HepG2 (cell line): Measurements from ENCODE around the gene RASSF9.

ENCODE experiments used
- CEBPB ChIP-seq: IDR thresholded peaks from 2 replicates; pipeline ENCODE4 v1.6.1; 2011; ENCODE audit warnings: low read depth, low read length, improper control_type of control experiment, borderline replicate concordance
- PRPF4 ChIP-seq: fragments of 200-400 bp; formaldehyde crosslinking; IDR thresholded peaks from 2 replicates; pipeline ENCODE4 v1.6.1; 2016; ENCODE audit warnings: low read length, low read depth; ENCODE audit not compliant: poor library complexity, severe bottlenecking
- RFX5 ChIP-seq: IDR thresholded peaks from 2 replicates; pipeline ENCODE4 v1.6.1; 2011; ENCODE audit warnings: low read depth, low read length, improper control_type of control experiment
- YY1 ChIP-seq: IDR thresholded peaks from 2 replicates; pipeline ENCODE4 v1.6.1; 2011; ENCODE audit warnings: low read length, low read depth, moderate library complexity, mild to moderate bottlenecking; ENCODE audit not compliant: insufficient read depth, insufficient replicate concordance
- ZNF354B ChIP-seq: sonication (generic); formaldehyde crosslinking; IDR thresholded peaks from 2 replicates; pipeline ENCODE4 v1.8.0; 2022; ENCODE audit warnings: mild to moderate bottlenecking, missing genetic modification reagents
- TF ChIP-seq, protein P1 (sequence below): sonication (generic); formaldehyde crosslinking; IDR thresholded peaks from 2 replicates; pipeline ENCODE4 v1.5.0; 2020; ENCODE audit warnings: mild to moderate bottlenecking, missing genetic modification reagents, moderate library complexity
- TF ChIP-seq, protein P2 (sequence below): sonication (generic); formaldehyde crosslinking; conservative IDR thresholded peaks from 2 replicates; pipeline ENCODE4 v1.8.1; 2023; ENCODE audit warnings: missing genetic modification reagents
- TF ChIP-seq, protein P3 (sequence below): sonication (generic); formaldehyde crosslinking; IDR thresholded peaks from 2 replicates; pipeline ENCODE4 v1.9.0; 2022; ENCODE audit warnings: missing genetic modification reagents, mild to moderate bottlenecking, borderline replicate concordance

DNA sequence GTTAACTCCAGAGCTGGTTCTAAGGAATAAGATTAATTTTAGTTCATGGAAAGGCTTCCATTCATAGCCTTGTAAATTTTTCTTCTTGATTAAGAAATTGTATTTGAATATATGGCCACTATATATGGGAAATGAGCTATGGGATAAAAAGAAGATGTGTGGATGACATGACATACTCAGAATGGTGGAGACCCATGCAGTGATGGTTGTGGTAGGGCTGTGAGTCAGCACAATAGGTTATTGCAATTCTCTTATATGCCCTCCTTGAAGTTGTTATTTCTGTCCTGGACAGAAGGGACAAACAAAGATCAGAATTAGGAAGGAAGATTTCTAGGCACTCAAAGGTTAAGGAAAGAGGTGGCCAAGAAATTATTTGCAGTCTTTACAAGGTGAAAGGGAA lies 21.5 kb downstream of the RASSF9 start:
- TF ChIP-seq, protein P1, sequence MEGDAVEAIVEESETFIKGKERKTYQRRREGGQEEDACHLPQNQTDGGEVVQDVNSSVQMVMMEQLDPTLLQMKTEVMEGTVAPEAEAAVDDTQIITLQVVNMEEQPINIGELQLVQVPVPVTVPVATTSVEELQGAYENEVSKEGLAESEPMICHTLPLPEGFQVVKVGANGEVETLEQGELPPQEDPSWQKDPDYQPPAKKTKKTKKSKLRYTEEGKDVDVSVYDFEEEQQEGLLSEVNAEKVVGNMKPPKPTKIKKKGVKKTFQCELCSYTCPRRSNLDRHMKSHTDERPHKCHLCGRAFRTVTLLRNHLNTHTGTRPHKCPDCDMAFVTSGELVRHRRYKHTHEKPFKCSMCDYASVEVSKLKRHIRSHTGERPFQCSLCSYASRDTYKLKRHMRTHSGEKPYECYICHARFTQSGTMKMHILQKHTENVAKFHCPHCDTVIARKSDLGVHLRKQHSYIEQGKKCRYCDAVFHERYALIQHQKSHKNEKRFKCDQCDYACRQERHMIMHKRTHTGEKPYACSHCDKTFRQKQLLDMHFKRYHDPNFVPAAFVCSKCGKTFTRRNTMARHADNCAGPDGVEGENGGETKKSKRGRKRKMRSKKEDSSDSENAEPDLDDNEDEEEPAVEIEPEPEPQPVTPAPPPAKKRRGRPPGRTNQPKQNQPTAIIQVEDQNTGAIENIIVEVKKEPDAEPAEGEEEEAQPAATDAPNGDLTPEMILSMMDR (CRISPR knock-in tag), result no peak
- TF ChIP-seq, protein P2, sequence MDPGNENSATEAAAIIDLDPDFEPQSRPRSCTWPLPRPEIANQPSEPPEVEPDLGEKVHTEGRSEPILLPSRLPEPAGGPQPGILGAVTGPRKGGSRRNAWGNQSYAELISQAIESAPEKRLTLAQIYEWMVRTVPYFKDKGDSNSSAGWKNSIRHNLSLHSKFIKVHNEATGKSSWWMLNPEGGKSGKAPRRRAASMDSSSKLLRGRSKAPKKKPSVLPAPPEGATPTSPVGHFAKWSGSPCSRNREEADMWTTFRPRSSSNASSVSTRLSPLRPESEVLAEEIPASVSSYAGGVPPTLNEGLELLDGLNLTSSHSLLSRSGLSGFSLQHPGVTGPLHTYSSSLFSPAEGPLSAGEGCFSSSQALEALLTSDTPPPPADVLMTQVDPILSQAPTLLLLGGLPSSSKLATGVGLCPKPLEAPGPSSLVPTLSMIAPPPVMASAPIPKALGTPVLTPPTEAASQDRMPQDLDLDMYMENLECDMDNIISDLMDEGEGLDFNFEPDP (CRISPR knock-in tag), result no peak
- no peak for TF ChIP-seq PRPF4
- TF ChIP-seq RFX5, result no peak
- no peak for TF ChIP-seq ZNF354B (CRISPR knock-in tag)
- TF ChIP-seq, protein P3, sequence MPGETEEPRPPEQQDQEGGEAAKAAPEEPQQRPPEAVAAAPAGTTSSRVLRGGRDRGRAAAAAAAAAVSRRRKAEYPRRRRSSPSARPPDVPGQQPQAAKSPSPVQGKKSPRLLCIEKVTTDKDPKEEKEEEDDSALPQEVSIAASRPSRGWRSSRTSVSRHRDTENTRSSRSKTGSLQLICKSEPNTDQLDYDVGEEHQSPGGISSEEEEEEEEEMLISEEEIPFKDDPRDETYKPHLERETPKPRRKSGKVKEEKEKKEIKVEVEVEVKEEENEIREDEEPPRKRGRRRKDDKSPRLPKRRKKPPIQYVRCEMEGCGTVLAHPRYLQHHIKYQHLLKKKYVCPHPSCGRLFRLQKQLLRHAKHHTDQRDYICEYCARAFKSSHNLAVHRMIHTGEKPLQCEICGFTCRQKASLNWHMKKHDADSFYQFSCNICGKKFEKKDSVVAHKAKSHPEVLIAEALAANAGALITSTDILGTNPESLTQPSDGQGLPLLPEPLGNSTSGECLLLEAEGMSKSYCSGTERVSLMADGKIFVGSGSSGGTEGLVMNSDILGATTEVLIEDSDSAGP (CRISPR knock-in tag), result no peak
- no peak for TF ChIP-seq CEBPB
- TF ChIP-seq YY1, result no peak
